Neural cell (in vitro differentiated cells): ENCODE data around the gene STAT6.
"Not testable (repeated sequence)": the region's sequence is repeated elsewhere in the genome, so short reads cannot be mapped to it uniquely, and the experiment has no call there.

ENCODE experiments used
- EZH2 ChIP-seq: fragments of 200-600, 300-800 bp; shearing (Covaris generic), sonication (generic); IDR thresholded peaks from 2 replicates; pipeline ENCODE4 v1.6.1; 2014; ENCODE audit warnings: antibody characterized with exemption, low read length, borderline replicate concordance, mild to moderate bottlenecking; ENCODE audit not compliant: insufficient read depth, poor library complexity, severe bottlenecking
- MXI1 ChIP-seq: fragments of 450-650 bp; conservative IDR thresholded peaks from 2 replicates; pipeline ENCODE4 v1.6.1; 2014; ENCODE audit warnings: antibody characterized with exemption, mild to moderate bottlenecking; ENCODE audit not compliant: poor library complexity, severe bottlenecking
- REST ChIP-seq: IDR thresholded peaks from 2 replicates; pipeline ENCODE4 v1.6.1; 2012; ENCODE audit warnings: borderline replicate concordance
- TAF1 ChIP-seq: IDR thresholded peaks from 2 replicates; pipeline ENCODE4 v1.6.1; 2012; ENCODE audit warnings: low read depth
- TF ChIP-seq, protein P1 (sequence below): fragments of 450-650 bp; IDR thresholded peaks from 2 replicates; pipeline ENCODE4 v1.5.1; 2014; ENCODE audit warnings: antibody characterized with exemption, mild to moderate bottlenecking, moderate library complexity; ENCODE audit not compliant: poor library complexity, severe bottlenecking

GRCh38 chr12:57073566-57074450 is 37.4 kb downstream of the STAT6 start:
- not testable (repeated sequence) for TF ChIP-seq EZH2, TAF1, MXI1, REST
- TF ChIP-seq, protein P1, sequence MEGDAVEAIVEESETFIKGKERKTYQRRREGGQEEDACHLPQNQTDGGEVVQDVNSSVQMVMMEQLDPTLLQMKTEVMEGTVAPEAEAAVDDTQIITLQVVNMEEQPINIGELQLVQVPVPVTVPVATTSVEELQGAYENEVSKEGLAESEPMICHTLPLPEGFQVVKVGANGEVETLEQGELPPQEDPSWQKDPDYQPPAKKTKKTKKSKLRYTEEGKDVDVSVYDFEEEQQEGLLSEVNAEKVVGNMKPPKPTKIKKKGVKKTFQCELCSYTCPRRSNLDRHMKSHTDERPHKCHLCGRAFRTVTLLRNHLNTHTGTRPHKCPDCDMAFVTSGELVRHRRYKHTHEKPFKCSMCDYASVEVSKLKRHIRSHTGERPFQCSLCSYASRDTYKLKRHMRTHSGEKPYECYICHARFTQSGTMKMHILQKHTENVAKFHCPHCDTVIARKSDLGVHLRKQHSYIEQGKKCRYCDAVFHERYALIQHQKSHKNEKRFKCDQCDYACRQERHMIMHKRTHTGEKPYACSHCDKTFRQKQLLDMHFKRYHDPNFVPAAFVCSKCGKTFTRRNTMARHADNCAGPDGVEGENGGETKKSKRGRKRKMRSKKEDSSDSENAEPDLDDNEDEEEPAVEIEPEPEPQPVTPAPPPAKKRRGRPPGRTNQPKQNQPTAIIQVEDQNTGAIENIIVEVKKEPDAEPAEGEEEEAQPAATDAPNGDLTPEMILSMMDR = not testable (repeated sequence)
